DND-41 (cell line): ENCODE measurements around the gene TAOK2.

ENCODE experiments used
- ATAC-seq: fragments of 200-7000 bp; cut with Tn5 transposase; 3 replicates; pipeline ENCODE4 v1.9.1; 2021; ENCODE audit warnings: low read depth; ENCODE audit not compliant: insufficient read depth
- DNase-seq: peaks from one replicate; pipeline ENCODE4 v3.0.0-alpha.2; 2020
- H2AFZ ChIP-seq: 2 replicates; pipeline ENCODE4 v1.6.0; 2012; ENCODE audit warnings: low read depth, low read length
- H3K27ac ChIP-seq: 2 replicates; pipeline ENCODE4 v1.5.1; 2012; ENCODE audit warnings: low read length, inconsistent platforms
- H3K27me3 ChIP-seq: fragments of 200-600 bp; sonication (generic); 2 replicates; pipeline ENCODE4 v1.6.0; 2012; ENCODE audit warnings: low read length, mild to moderate bottlenecking, inconsistent platforms; ENCODE audit not compliant: insufficient read depth, poor library complexity
- H3K36me3 ChIP-seq: 2 replicates; pipeline ENCODE4 v1.5.1; 2012; ENCODE audit warnings: low read length, inconsistent platforms; ENCODE audit not compliant: insufficient read depth
- H3K4me1 ChIP-seq: 2 replicates; pipeline ENCODE4 v1.5.1; 2012; ENCODE audit warnings: mild to moderate bottlenecking, low read length; ENCODE audit not compliant: insufficient read depth
- H3K4me2 ChIP-seq: 2 replicates; pipeline ENCODE4 v1.6.0; 2012; ENCODE audit warnings: mild to moderate bottlenecking, moderate library complexity, low read length, inconsistent platforms; ENCODE audit not compliant: insufficient read depth
- H3K4me3 ChIP-seq, 2 experiments: fragments of 200-600 bp in 1 of 2; shearing (Covaris generic) in 1 of 2; 2 replicates each; pipeline ENCODE4 v1.5.1; 2012 to 2016; ENCODE audit warnings: inconsistent platforms in 2 of 2, low read length in 2 of 2, mild to moderate bottlenecking in 2 of 2, low read depth in 1 of 2, moderate library complexity in 1 of 2
- H3K79me2 ChIP-seq: 2 replicates; pipeline ENCODE4 v1.6.0; 2012; ENCODE audit warnings: low read length, inconsistent platforms; ENCODE audit not compliant: insufficient read depth
- H3K9ac ChIP-seq: 2 replicates; pipeline ENCODE4 v1.6.0; 2012; ENCODE audit warnings: low read depth, mild to moderate bottlenecking, inconsistent platforms, low read length, moderate library complexity
- H3K9me3 ChIP-seq: 2 replicates; pipeline ENCODE4 v1.5.1; 2012; ENCODE audit warnings: low read length, moderate library complexity, mild to moderate bottlenecking, inconsistent platforms; ENCODE audit not compliant: insufficient read depth, severe bottlenecking
- H4K20me1 ChIP-seq: 2 replicates; pipeline ENCODE4 v1.6.0; 2012; ENCODE audit warnings: low read length; ENCODE audit not compliant: insufficient read depth
- CTCF ChIP-seq: IDR thresholded peaks from 2 replicates; pipeline ENCODE4 v1.5.1; 2012; ENCODE audit warnings: borderline replicate concordance, low read length, moderate library complexity, mild to moderate bottlenecking; ENCODE audit not compliant: poor library complexity, severe bottlenecking; ENCODE audit errors: extremely low read depth
- EZH2 ChIP-seq: IDR thresholded peaks from 3 replicates; pipeline ENCODE4 v1.6.1; 2012; ENCODE audit warnings: borderline replicate concordance, low read depth, mild to moderate bottlenecking, moderate library complexity, low read length, inconsistent platforms; ENCODE audit not compliant: severe bottlenecking

Gene TAOK2

DNA sequence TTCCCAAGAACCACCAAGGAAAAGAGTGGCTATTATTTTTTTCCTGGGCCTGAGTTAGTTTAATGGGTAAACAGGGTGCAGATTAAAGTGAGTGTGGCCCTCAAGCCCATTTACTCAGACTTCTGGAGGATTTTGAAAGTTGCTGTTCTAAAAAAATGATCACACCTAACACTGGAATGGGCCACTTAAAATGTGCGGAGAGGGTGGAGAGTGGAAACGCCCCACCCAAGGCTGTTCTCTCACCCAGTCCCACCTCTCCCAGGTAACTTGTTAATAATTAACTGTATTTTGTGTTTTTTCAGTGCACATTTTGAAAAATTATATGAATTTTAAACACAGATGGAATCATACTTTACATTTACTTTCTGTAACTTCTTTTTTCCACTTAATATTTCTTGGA lies 16.4 kb downstream of the TAOK2 start:
- no peak overlapping the region for H3K27ac ChIP-seq
- H3K9me3 ChIP-seq = no peaks in the 10 kb centered on the region
- H3K27me3 ChIP-seq = no peaks in the 10 kb centered on the region
- peaks cover 16% of the 10 kb centered on the region for H3K79me2 ChIP-seq
- H3K4me3 ChIP-seq = no peak overlapping the region
- no peak for TF ChIP-seq EZH2
- TF ChIP-seq CTCF = no peak
- H4K20me1 ChIP-seq = peaks cover 11% of the 10 kb centered on the region
- H3K9ac ChIP-seq = no peak overlapping the region
- no peak for DNase-seq
- peaks cover 91% of the 10 kb centered on the region for H3K36me3 ChIP-seq
- H2AFZ ChIP-seq = no peak overlapping the region
- no peak for ATAC-seq
- no peak overlapping the region for H3K4me2 ChIP-seq
- peaks cover 19% of the 10 kb centered on the region for H3K4me1 ChIP-seq

GRCh38 chr16:29990883-29991570 lies 17.4 kb downstream of the TAOK2 start:
- peaks cover 11% of the 10 kb centered on the region for H4K20me1 ChIP-seq
- H3K4me3 ChIP-seq = no peak overlapping the region
- no peaks in the 10 kb centered on the region for H3K27me3 ChIP-seq
- no peak overlapping the region for H3K9ac ChIP-seq
- peaks cover 81% of the 10 kb centered on the region for H3K36me3 ChIP-seq
- H2AFZ ChIP-seq = no peak overlapping the region
- peaks cover 24% of the 10 kb centered on the region for H3K79me2 ChIP-seq
- DNase-seq (no peak), ATAC-seq (no peak)
- no peak overlapping the region for H3K27ac ChIP-seq
- H3K4me2 ChIP-seq = no peak overlapping the region
- peaks cover 22% of the 10 kb centered on the region for H3K4me1 ChIP-seq
- no peaks in the 10 kb centered on the region for H3K9me3 ChIP-seq
- TF ChIP-seq EZH2 = no peak
- no peak for TF ChIP-seq CTCF

DNA sequence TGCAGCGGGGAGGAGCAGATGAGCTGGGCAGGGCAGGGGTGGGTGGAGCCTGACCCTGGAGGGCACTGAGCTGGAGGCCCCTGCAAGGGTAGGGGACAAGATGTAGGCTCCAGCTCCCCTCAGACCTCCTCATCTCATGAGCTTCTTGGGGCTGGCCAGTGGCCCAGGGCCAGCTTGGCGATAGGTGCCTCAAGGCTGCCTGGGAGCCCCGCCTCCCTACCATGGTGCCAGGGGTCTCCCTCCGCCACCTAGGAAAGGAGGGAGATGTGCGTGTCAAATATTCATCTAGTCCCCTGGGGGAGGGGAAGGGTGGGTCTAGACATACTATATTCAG lies 17.9 kb downstream of the TAOK2 start:
- no peaks in the 10 kb centered on the region for H3K27me3 ChIP-seq
- ATAC-seq (no peak), DNase-seq (no peak)
- no peaks in the 10 kb centered on the region for H3K9me3 ChIP-seq
- H2AFZ ChIP-seq = no peak overlapping the region
- H3K27ac ChIP-seq = no peak overlapping the region
- H3K9ac ChIP-seq = no peak overlapping the region
- TF ChIP-seq CTCF (no peak), EZH2 (no peak)
- no peak overlapping the region for H3K4me2 ChIP-seq
- H3K79me2 ChIP-seq = peaks cover 29% of the 10 kb centered on the region
- H3K4me1 ChIP-seq = peaks cover 23% of the 10 kb centered on the region
- H4K20me1 ChIP-seq = peaks cover 11% of the 10 kb centered on the region
- peaks cover 80% of the 10 kb centered on the region for H3K36me3 ChIP-seq
- H3K4me3 ChIP-seq = no peak overlapping the region
